ENCODE measurements around the gene CPSF2. TPM values are rescaled to one million over a fixed set of nuclear protein-coding genes. Genes with fewer than 3 reads are reported as not detected.
"Not testable (repeated sequence)": the region's sequence is repeated elsewhere in the genome, so short reads cannot be mapped to it uniquely, and the experiment has no call there.

The CPSF2 gene
- total and polyA plus RNA-seq, 2 experiments from 2014 or later: 23.3 to 39.6 TPM

DNA sequence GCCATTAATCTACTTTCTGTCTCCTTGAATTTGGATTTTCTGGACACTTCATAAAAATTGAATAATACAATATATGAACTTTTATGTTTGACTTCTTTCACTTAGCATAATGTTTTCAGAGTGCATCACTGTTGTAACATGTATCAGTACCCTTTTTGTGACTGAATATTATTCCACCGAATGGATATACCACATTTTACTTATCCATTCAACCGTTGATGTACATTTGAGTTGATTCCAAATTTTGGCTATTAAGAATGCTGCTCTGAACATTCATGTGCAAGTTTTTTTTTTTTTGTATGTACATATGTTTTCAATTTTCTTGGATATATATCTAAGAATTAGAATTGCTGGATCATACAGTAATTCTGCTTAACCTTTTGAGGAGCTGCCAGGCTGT, 43.2 kb downstream of the CPSF2 start:
- DNase-seq (ENCODE audit: low spot score): no peak
- Histone ChIP-seq H3K79me2 (no peaks in the 10 kb centered on the region), H3K36me3 (replicated peaks; ENCODE audit: insufficient read depth, low read depth) (peaks cover 9% of the 10 kb centered on the region), H3K9me3 (ENCODE audit: low read depth) (peaks cover 8% of the 10 kb centered on the region), H3K27me3 (no peaks in the 10 kb centered on the region), H2AFZ (no peak overlapping the region), H3K4me2 (no peak overlapping the region), H3K4me3 (no peak overlapping the region), H3K27ac (no peak overlapping the region), H3K9me2 (replicated peaks; ENCODE audit: insufficient read depth) (no peaks in the 10 kb centered on the region), H4K20me1 (ENCODE audit: insufficient read depth, poor library complexity, severe bottlenecking) (no peaks in the 10 kb centered on the region), H3K4me1 (ENCODE audit: insufficient read depth) (no peaks in the 10 kb centered on the region)
- TF ChIP-seq CTCF (IDR thresholded peaks at IDR 0.05; ENCODE audit: poor library complexity) (no peak), EZH2 (IDR thresholded peaks at IDR 0.05; ENCODE audit: borderline replicate concordance) (no peak), EZH2phosphoT487 (IDR thresholded peaks at IDR 0.05; ENCODE audit: low read depth, severe bottlenecking, unreplicated experiment) (no peak)
- WGBS (ENCODE audit: low lambda C conversion rate, missing lambda C conversion rate): 100% methylated on average over 2 of the region's 2 CpGs

DNA sequence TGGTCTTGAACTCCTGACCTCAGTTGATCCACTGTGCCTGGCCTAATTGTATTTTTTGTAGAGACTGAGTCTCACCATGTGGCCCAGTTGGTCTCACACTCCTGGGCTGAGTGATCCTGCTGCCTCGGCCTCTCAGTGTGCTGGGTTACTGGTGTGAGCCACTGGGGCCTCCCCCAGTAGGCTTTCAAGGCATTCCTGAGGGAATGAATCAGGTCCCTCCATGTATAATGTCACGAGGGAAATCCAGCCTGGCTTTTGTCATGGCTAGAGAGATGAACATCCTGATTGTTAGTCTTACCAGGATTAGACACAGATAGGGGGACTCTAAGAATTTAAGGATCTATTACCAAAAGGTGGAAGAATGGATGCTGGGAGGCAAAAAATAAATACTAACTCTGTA, 51.9 kb downstream of the CPSF2 start:
- WGBS (ENCODE audit: low lambda C conversion rate, missing lambda C conversion rate): 45% methylated on average over 2 of the region's 2 CpGs
- no peaks in the 10 kb centered on the region for H3K79me2 ChIP-seq
- no peak overlapping the region for H2AFZ ChIP-seq
- no peak overlapping the region for H3K4me2 ChIP-seq
- no peaks in the 10 kb centered on the region for H3K27me3 ChIP-seq
- no peak overlapping the region for H3K27ac ChIP-seq
- no peak overlapping the region for H3K4me3 ChIP-seq
- H3K4me1 ChIP-seq (ENCODE audit: insufficient read depth): no peaks in the 10 kb centered on the region
- no peaks in the 10 kb centered on the region for H3K36me3 ChIP-seq (replicated peaks; ENCODE audit: insufficient read depth, low read depth)
- no peak for DNase-seq (ENCODE audit: low spot score)
- H3K9me2 ChIP-seq (replicated peaks; ENCODE audit: insufficient read depth): no peaks in the 10 kb centered on the region
- no peak for TF ChIP-seq EZH2phosphoT487 (IDR thresholded peaks at IDR 0.05; ENCODE audit: low read depth, severe bottlenecking, unreplicated experiment)
- TF ChIP-seq EZH2 (IDR thresholded peaks at IDR 0.05; ENCODE audit: borderline replicate concordance): no peak
- no peak for TF ChIP-seq CTCF (IDR thresholded peaks at IDR 0.05; ENCODE audit: poor library complexity)
- H3K9me3 ChIP-seq (ENCODE audit: low read depth): no peaks in the 10 kb centered on the region
- no peaks in the 10 kb centered on the region for H4K20me1 ChIP-seq (ENCODE audit: insufficient read depth, poor library complexity, severe bottlenecking)

DNA sequence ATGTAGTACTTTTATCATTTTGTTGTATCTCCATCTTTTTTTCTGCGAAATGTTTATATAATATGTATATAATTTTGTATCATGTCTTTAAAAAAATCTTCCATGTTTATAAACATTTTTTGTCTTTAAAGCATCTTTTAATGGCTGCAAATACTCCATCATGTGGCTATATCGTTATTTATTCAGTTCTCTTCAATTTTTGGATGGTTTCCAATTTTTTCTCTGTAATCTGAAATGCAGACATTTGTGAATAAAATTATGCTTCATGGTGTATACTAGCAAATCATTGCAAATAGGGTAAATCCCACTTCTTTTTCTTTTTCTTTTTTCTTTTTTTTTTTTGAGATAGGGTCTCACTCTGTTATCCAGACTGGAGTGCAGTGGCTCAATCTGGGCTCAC, 54.0 kb downstream of the CPSF2 start:
- H2AFZ ChIP-seq: no peak overlapping the region
- WGBS (ENCODE audit: low lambda C conversion rate, missing lambda C conversion rate): 82% methylated on average over 2 of the region's 2 CpGs
- H3K9me2 ChIP-seq (replicated peaks; ENCODE audit: insufficient read depth): no peaks in the 10 kb centered on the region
- H3K27ac ChIP-seq: no peak overlapping the region
- no peaks in the 10 kb centered on the region for H3K36me3 ChIP-seq (replicated peaks; ENCODE audit: insufficient read depth, low read depth)
- no peak overlapping the region for H3K4me3 ChIP-seq
- DNase-seq (ENCODE audit: low spot score): no peak
- TF ChIP-seq EZH2phosphoT487 (IDR thresholded peaks at IDR 0.05; ENCODE audit: low read depth, severe bottlenecking, unreplicated experiment) (no peak), CTCF (IDR thresholded peaks at IDR 0.05; ENCODE audit: poor library complexity) (no peak), EZH2 (IDR thresholded peaks at IDR 0.05; ENCODE audit: borderline replicate concordance) (no peak)
- no peaks in the 10 kb centered on the region for H3K27me3 ChIP-seq
- no peaks in the 10 kb centered on the region for H3K79me2 ChIP-seq
- H4K20me1 ChIP-seq (ENCODE audit: insufficient read depth, poor library complexity, severe bottlenecking): no peaks in the 10 kb centered on the region
- no peaks in the 10 kb centered on the region for H3K4me1 ChIP-seq (ENCODE audit: insufficient read depth)
- H3K4me2 ChIP-seq: no peak overlapping the region
- no peaks in the 10 kb centered on the region for H3K9me3 ChIP-seq (ENCODE audit: low read depth)

GRCh38 chr14:92176476-92176875, 54.7 kb downstream of the CPSF2 start:
- no peak overlapping the region for H3K4me2 ChIP-seq
- H3K9me3 ChIP-seq (ENCODE audit: low read depth): no peaks in the 10 kb centered on the region
- H3K27ac ChIP-seq: no peak overlapping the region
- no peak for TF ChIP-seq EZH2 (IDR thresholded peaks at IDR 0.05; ENCODE audit: borderline replicate concordance)
- TF ChIP-seq EZH2phosphoT487 (IDR thresholded peaks at IDR 0.05; ENCODE audit: low read depth, severe bottlenecking, unreplicated experiment): no peak
- TF ChIP-seq CTCF (IDR thresholded peaks at IDR 0.05; ENCODE audit: poor library complexity): no peak
- no peaks in the 10 kb centered on the region for H3K27me3 ChIP-seq
- no peaks in the 10 kb centered on the region for H3K79me2 ChIP-seq
- no peak overlapping the region for H2AFZ ChIP-seq
- WGBS (ENCODE audit: low lambda C conversion rate, missing lambda C conversion rate): 84% methylated on average over 2 of the region's 2 CpGs
- H3K9me2 ChIP-seq (replicated peaks; ENCODE audit: insufficient read depth): no peaks in the 10 kb centered on the region
- no peaks in the 10 kb centered on the region for H3K36me3 ChIP-seq (replicated peaks; ENCODE audit: insufficient read depth, low read depth)
- H4K20me1 ChIP-seq (ENCODE audit: insufficient read depth, poor library complexity, severe bottlenecking): no peaks in the 10 kb centered on the region
- H3K4me1 ChIP-seq (ENCODE audit: insufficient read depth): no peaks in the 10 kb centered on the region
- DNase-seq (ENCODE audit: low spot score): no peak
- no peak overlapping the region for H3K4me3 ChIP-seq

- H3K27ac ChIP-seq; H3K4me3 ChIP-seq; H4K20me1 ChIP-seq (ENCODE audit: insufficient read depth, poor library complexity, severe bottlenecking); H3K9me3 ChIP-seq (ENCODE audit: low read depth); DNase-seq (ENCODE audit: low spot score); H3K79me2 ChIP-seq; H3K4me2 ChIP-seq; H3K36me3 ChIP-seq (replicated peaks; ENCODE audit: insufficient read depth, low read depth); H2AFZ ChIP-seq; H3K27me3 ChIP-seq; H3K9me2 ChIP-seq (replicated peaks; ENCODE audit: insufficient read depth); H3K4me1 ChIP-seq (ENCODE audit: insufficient read depth): not testable (repeated sequence)
Observed at GRCh38 chr14:92179178-92179577, 57.4 kb downstream of the CPSF2 start.
